ENCODE data around the gene ADGRE3. TPM values are rescaled to one million over a fixed set of nuclear protein-coding genes. Genes with fewer than 3 reads are reported as not detected.

The ADGRE3 gene
- total and polyA plus RNA-seq, 10 donors, result 0.05 to 16.3 (median 2.4) TPM

- H3K4me3 ChIP-seq, result no peak overlapping the region
- TF ChIP-seq POLR2AphosphoS5 (IDR thresholded peaks at IDR 0.05), result no peak
- no peak for TF ChIP-seq POLR2A (IDR thresholded peaks at IDR 0.05)
- TF ChIP-seq CTCF (IDR thresholded peaks at IDR 0.05 in 8 of 11, conservative IDR thresholded peaks at IDR 0.05 in 3 of 11), result no peak
- H3K27ac ChIP-seq, result peak overlapping the region in 2 of 8 donors; percentile 81 to 90
- H3K27me3 ChIP-seq (replicated peaks in 1 of 7), result no peaks in the 10 kb centered on the region
- H3K36me3 ChIP-seq, result peaks cover 0 to 31% (median 0%) of the 10 kb centered on the region in 6 donors
- H3K9me3 ChIP-seq, result no peaks in the 10 kb centered on the region
- intact Hi-C loops (cut with DNase I; ENCODE audit: low total_unique reads), result no loop called here
- peaks cover 0 to 78% (median 38%) of the 10 kb centered on the region in 6 donors for H3K4me1 ChIP-seq
- DNase-seq, result no peak
- 33 to 63% (median 51%) methylated on average over 4 of the region's 4 CpGs for WGBS, 5 donors
These were observed 63.6 kb downstream of the ADGRE3 start for GRCh38 chr19:14611051-14611450.

GRCh38 chr19:14606627-14607026 is 68.0 kb downstream of the ADGRE3 start:
- peak overlapping the region in 1 of 8 donors; percentile 22 for H3K27ac ChIP-seq
- DNase-seq, result no peak
- 75 to 81% (median 77%) methylated on average over 9 of the region's 9 CpGs for WGBS, 5 donors
- H3K36me3 ChIP-seq, result peaks cover 0 to 44% (median 0%) of the 10 kb centered on the region in 6 donors
- H3K27me3 ChIP-seq (replicated peaks in 1 of 7), result no peaks in the 10 kb centered on the region
- H3K4me3 ChIP-seq, result no peak overlapping the region
- intact Hi-C loops (cut with DNase I; ENCODE audit: low total_unique reads), result no loop called here
- peaks cover 0 to 69% (median 26%) of the 10 kb centered on the region in 6 donors for H3K4me1 ChIP-seq
- peaks cover 0 to 7% (median 2%) of the 10 kb centered on the region in 8 donors for H3K9me3 ChIP-seq
- no peak for TF ChIP-seq CTCF (IDR thresholded peaks at IDR 0.05 in 8 of 11, conservative IDR thresholded peaks at IDR 0.05 in 3 of 11)
- no peak for TF ChIP-seq POLR2AphosphoS5 (IDR thresholded peaks at IDR 0.05)
- TF ChIP-seq POLR2A (IDR thresholded peaks at IDR 0.05), result no peak

GRCh38 chr19:14603990-14604387 is 70.7 kb downstream of the ADGRE3 start:
- peak overlapping the region in 1 of 8 donors; percentile 6 for H3K4me3 ChIP-seq
- peaks cover 0 to 51% (median 25%) of the 10 kb centered on the region in 6 donors for H3K4me1 ChIP-seq
- peak in 1 of 3 donors; percentile 47 for TF ChIP-seq POLR2AphosphoS5 (IDR thresholded peaks at IDR 0.05)
- no peak for TF ChIP-seq CTCF (IDR thresholded peaks at IDR 0.05 in 8 of 11, conservative IDR thresholded peaks at IDR 0.05 in 3 of 11)
- no peak for TF ChIP-seq POLR2A (IDR thresholded peaks at IDR 0.05)
- WGBS, 5 donors, result 38 to 79% (median 62%) methylated on average over 2 of the region's 2 CpGs
- H3K36me3 ChIP-seq, result peaks cover 0 to 41% (median 0%) of the 10 kb centered on the region in 6 donors
- DNase-seq, result no peak
- H3K27ac ChIP-seq, result peak overlapping the region in 7 of 8 donors; percentile 1 to 81 (median 65)
- H3K27me3 ChIP-seq (replicated peaks in 1 of 7), result no peaks in the 10 kb centered on the region
- intact Hi-C loops (cut with DNase I; ENCODE audit: low total_unique reads), result no loop called here
- H3K9me3 ChIP-seq, result peaks cover 0 to 7% (median 2%) of the 10 kb centered on the region in 8 donors

- Histone ChIP-seq H3K36me3 (peaks cover 0 to 69% (median 1%) of the 10 kb centered on the region in 6 donors), H3K27me3 (replicated peaks in 1 of 7) (peaks cover 0 to 5% (median 0%) of the 10 kb centered on the region in 7 donors), H3K9me3 (peaks cover 0 to 7% (median 2%) of the 10 kb centered on the region in 8 donors), H3K4me1 (peaks cover 0 to 28% (median 15%) of the 10 kb centered on the region in 6 donors), H3K4me3 (no peak overlapping the region), H3K27ac (no peak overlapping the region)
- intact Hi-C loops (cut with DNase I; ENCODE audit: low total_unique reads), result no loop called here
- TF ChIP-seq POLR2AphosphoS5 (IDR thresholded peaks at IDR 0.05) (no peak), POLR2A (IDR thresholded peaks at IDR 0.05) (no peak), CTCF (IDR thresholded peaks at IDR 0.05 in 8 of 11, conservative IDR thresholded peaks at IDR 0.05 in 3 of 11) (no peak)
- DNase-seq, result no peak
- 93 to 97% (median 94%) methylated on average over 7 to 8 of the region's 8 CpGs for WGBS, 5 donors
These were observed 75.0 kb downstream of the ADGRE3 start for GRCh38 chr19:14599548-14600147.
